Measurements from ENCODE around the gene MAGEA2B.
"Not testable (repeated sequence)": the region's sequence is repeated elsewhere in the genome, so short reads cannot be mapped to it uniquely, and the experiment has no call there.

Gene MAGEA2B

DNA sequence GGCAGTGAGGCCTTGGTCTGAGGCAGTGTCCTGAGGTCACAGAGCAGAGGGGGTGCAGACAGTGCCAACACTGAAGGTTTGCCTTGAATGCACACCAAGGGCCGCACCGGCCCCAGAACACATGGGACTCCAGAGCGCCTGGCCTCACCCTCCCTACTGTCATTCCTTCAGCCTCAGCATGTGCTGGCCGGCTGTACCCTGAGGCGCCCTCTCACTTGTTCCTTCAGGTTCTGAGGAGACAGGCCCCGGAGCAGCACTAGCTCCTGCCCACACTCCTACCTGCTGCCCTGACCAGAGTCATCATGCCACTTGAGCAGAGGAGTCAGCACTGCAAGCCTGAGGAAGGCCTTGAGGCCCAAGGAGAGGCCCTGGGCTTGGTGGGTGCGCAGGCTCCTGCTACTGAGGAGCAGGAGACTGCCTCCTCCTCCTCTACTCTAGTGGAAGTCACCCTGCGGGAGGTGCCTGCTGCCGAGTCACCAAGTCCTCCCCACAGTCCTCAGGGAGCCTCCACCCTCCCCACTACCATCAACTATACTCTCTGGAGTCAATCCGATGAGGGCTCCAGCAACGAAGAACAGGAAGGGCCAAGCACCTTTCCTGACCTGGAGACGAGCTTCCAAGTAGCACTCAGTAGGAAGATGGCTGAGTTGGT lies 21.6 kb downstream of the MAGEA2B start:
- Mint-ChIP-seq H3K9me3 (no peaks in the 10 kb centered on the region), H3K4me3 (no peak overlapping the region), H3K27ac (no peak overlapping the region), H3K36me3 (no peaks in the 10 kb centered on the region), H3K4me1 (no peaks in the 10 kb centered on the region)
- no peak for ATAC-seq
- no peak for DNase-seq (ENCODE audit: low spot score in 2 of 2)

- DNase-seq (ENCODE audit: low spot score in 2 of 2); H3K9me3 Mint-ChIP-seq; H3K36me3 Mint-ChIP-seq; H3K27ac Mint-ChIP-seq; ATAC-seq; H3K4me3 Mint-ChIP-seq; H3K4me1 Mint-ChIP-seq: not testable (repeated sequence)
Measured at GRCh38 chrX:152736528-152736927, 22.1 kb downstream of the MAGEA2B start.

GRCh38 chrX:152738560-152738959 lies 24.1 kb downstream of the MAGEA2B start:
- no peak overlapping the region for H3K27ac Mint-ChIP-seq
- ATAC-seq, result no peak
- no peaks in the 10 kb centered on the region for H3K4me1 Mint-ChIP-seq
- H3K36me3 Mint-ChIP-seq, result no peaks in the 10 kb centered on the region
- no peak for DNase-seq (ENCODE audit: low spot score in 2 of 2)
- H3K9me3 Mint-ChIP-seq, result no peaks in the 10 kb centered on the region
- H3K4me3 Mint-ChIP-seq, result no peak overlapping the region

- not testable (repeated sequence) for H3K9me3 Mint-ChIP-seq, H3K4me3 Mint-ChIP-seq, ATAC-seq
Measured at GRCh38 chrX:152753686-152754650, 39.5 kb downstream of the MAGEA2B start, which contains the start of gene MAGEA2. MAGEA2 (minus strand) TSS chrX:152753842; CDS start chrX:152751363, 2,479 bp downstream.

GRCh38 chrX:152754871-152755270 lies 40.4 kb downstream of the MAGEA2B start:
- not testable (repeated sequence) for H3K4me1 Mint-ChIP-seq; H3K4me3 Mint-ChIP-seq; H3K36me3 Mint-ChIP-seq; H3K27ac Mint-ChIP-seq; ATAC-seq; H3K9me3 Mint-ChIP-seq; DNase-seq (ENCODE audit: low spot score in 2 of 2)

More at GRCh38 chrX:152753686-152754650, 39.5 kb downstream of the MAGEA2B start, which contains the start of gene MAGEA2:
- not testable (repeated sequence) for H3K36me3 Mint-ChIP-seq; H3K27ac Mint-ChIP-seq; H3K4me1 Mint-ChIP-seq; DNase-seq (ENCODE audit: low spot score in 2 of 2)

GRCh38 chrX:152758918-152759317 lies 44.5 kb downstream of the MAGEA2B start, which contains the start of gene CSAG3:
CSAG3 (plus strand) TSS chrX:152759218.
- not testable (repeated sequence) for ATAC-seq; H3K27ac Mint-ChIP-seq; H3K36me3 Mint-ChIP-seq; DNase-seq (ENCODE audit: low spot score in 2 of 2); H3K9me3 Mint-ChIP-seq; H3K4me1 Mint-ChIP-seq; H3K4me3 Mint-ChIP-seq

GRCh38 chrX:152759544-152759943 lies 45.1 kb downstream of the MAGEA2B start:
- H3K27ac Mint-ChIP-seq; H3K4me3 Mint-ChIP-seq; DNase-seq (ENCODE audit: low spot score in 2 of 2); H3K4me1 Mint-ChIP-seq; H3K9me3 Mint-ChIP-seq; H3K36me3 Mint-ChIP-seq; ATAC-seq: not testable (repeated sequence)

DNA sequence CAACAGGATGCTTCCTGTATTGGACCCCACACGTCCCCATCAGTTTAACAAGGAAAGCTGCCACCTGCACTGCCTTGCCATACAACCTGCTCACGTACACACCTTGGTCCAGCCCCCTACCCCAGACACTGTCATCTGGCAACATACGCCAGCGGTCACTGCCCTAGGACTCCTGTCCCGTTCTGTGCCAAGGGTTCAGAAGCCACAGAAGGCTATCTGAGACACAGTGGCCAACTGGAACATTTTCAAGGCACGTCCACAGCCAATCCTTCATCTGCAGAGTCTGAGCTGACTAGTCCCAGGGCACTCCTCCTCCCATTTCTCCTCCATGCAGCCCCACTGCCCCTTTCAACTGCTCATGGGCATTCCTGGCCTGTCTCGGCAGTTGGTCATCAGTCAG lies 47.2 kb downstream of the MAGEA2B start:
- not testable (repeated sequence) for H3K27ac Mint-ChIP-seq; H3K36me3 Mint-ChIP-seq; H3K4me3 Mint-ChIP-seq; H3K4me1 Mint-ChIP-seq; H3K9me3 Mint-ChIP-seq; ATAC-seq; DNase-seq (ENCODE audit: low spot score in 2 of 2)

DNA sequence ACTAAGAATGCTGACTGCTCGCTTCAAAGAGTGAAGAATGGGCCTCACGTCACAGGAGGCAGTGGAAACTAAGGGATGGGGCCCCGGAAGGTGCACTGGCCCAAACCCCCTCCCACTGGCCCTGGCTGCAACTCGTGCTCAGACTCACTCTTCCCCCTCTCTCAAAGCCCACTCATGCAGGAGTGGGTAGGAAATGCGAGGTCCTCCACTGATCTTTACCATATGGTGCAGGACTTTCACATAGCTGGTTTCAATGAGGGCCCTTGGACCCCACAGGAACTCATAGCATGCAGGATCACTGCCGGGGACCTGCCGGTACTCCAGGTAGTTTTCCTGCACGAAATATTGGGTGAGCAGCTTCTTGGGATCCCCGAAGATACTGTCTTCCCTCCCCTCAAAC lies 52.1 kb downstream of the MAGEA2B start:
- not testable (repeated sequence) for H3K4me1 Mint-ChIP-seq, H3K4me3 Mint-ChIP-seq

More for the DNA sequence above, 52.1 kb downstream of the MAGEA2B start:
- H3K9me3 Mint-ChIP-seq; H3K36me3 Mint-ChIP-seq; DNase-seq (ENCODE audit: low spot score in 2 of 2); H3K27ac Mint-ChIP-seq; ATAC-seq: not testable (repeated sequence)

Measured in stimulated activated effector memory CD8-positive, alpha-beta T cell treated with anti-CD3 and anti-CD28 coated beads, Interleukin-12 subunit alpha, Interleukin-12 subunit beta, amount 100 ng/mL, for 72 hours (primary cell).